GM12874 (cell line): ENCODE measurements around the gene LRRC28.

Source experiments
- TF ChIP-seq, protein P1 (sequence below): IDR thresholded peaks from 2 replicates; pipeline ENCODE4 v1.5.1; 2011; ENCODE audit warnings: low read depth, mild to moderate bottlenecking, control low read depth, low read length, moderate library complexity; ENCODE audit not compliant: insufficient read depth

LRRC28 gene

DNA sequence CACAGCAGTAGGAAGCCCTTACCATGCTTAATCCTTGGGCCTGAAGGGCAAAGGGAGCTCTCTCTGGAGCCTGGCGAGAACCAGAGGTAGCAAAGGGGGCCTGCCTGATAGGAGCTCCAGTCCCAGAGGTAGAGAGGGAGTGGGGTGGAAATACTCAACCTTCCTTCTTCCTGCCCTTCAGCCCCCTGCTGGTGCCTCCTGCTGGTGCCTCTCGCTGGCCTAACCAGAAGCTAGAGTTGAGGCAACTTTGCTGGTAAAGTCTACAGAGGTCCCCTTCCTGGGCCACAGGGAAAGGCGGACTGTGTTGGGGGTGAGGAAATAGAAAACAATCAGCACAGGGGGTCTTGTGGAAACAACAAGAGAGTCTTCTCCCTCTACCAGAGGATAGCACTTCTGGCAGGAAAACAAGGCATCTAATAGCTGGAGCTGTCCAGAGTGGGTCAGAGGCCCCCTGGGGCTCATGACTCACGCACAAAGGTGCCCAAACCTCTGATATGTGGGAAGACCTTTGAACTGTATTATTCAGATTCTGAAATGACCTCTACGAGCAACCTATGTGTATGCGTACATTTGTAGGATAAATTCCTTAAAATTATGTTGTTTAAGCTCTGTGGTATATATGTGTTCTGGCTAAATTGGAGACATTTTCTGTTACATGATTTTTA is 133.9 kb downstream of the LRRC28 start:
- TF ChIP-seq, protein P1, sequence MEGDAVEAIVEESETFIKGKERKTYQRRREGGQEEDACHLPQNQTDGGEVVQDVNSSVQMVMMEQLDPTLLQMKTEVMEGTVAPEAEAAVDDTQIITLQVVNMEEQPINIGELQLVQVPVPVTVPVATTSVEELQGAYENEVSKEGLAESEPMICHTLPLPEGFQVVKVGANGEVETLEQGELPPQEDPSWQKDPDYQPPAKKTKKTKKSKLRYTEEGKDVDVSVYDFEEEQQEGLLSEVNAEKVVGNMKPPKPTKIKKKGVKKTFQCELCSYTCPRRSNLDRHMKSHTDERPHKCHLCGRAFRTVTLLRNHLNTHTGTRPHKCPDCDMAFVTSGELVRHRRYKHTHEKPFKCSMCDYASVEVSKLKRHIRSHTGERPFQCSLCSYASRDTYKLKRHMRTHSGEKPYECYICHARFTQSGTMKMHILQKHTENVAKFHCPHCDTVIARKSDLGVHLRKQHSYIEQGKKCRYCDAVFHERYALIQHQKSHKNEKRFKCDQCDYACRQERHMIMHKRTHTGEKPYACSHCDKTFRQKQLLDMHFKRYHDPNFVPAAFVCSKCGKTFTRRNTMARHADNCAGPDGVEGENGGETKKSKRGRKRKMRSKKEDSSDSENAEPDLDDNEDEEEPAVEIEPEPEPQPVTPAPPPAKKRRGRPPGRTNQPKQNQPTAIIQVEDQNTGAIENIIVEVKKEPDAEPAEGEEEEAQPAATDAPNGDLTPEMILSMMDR = no peak

- TF ChIP-seq, protein P1 = no peak
Observed at GRCh38 chr15:99385865-99386264, 134.6 kb downstream of the LRRC28 start.

GRCh38 chr15:99386391-99386790 is 135.1 kb downstream of the LRRC28 start:
- TF ChIP-seq, protein P1 = no peak

DNA sequence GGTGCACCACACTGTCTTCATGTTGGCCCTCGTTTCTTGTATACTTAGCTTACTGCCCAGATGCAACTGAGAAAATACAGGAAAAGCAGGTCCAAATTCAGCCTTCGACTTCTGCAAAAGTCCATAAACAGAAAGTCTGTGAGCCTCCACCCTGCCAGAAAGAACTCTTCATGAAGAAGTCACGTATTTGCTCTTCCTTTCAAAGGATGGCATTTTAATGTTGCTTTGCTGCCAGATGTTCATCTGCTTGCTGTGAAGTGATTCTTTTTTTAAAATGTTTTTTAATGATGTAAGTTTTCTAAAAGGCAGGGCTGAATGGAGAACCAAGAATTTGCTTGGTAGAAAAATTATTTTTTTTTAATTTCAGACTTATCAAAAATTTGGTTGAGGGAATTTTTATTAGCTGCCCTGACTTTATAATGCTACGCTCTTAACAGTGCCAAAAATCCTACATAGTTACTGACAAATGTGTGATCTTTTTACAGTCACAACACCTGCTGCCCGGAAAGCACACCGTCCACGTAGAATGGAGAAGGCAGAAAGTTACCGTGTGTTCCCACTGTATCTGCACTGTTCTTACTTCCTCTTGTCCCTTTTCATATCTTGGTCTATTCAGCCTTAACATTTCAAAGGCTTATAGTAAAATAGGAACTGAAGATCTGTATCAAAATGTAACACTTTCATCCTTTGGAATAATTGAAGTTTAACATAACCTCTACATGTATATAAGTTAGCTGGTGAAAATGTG is 136.3 kb downstream of the LRRC28 start:
- TF ChIP-seq, protein P1 = no peak

- TF ChIP-seq, protein P1 = no peak
Observed at GRCh38 chr15:99390667-99391066, 139.4 kb downstream of the LRRC28 start.

GRCh38 chr15:99393641-99394040 is 142.4 kb downstream of the LRRC28 start:
- TF ChIP-seq, protein P1 = no peak

GRCh38 chr15:99396375-99396774 is 145.1 kb downstream of the LRRC28 start:
- TF ChIP-seq, protein P1 = no peak
